K562 (cell line): Measurements from ENCODE around the gene PLCB3. TPM values are rescaled to one million over a fixed set of nuclear protein-coding genes. Genes with fewer than 3 reads are reported as not detected.

Experiments used
- ELF4 ChIP-seq: fragments of 450-650 bp; formaldehyde crosslinking; IDR thresholded peaks from 2 replicates; pipeline ENCODE4 v1.4.0; 2022; ENCODE audit warnings: missing genetic modification characterization
- FOXK1 ChIP-seq: sonication (generic); formaldehyde crosslinking; IDR thresholded peaks from 2 replicates; pipeline ENCODE4 v1.8.0; 2022; ENCODE audit warnings: missing genetic modification reagents, mild to moderate bottlenecking, borderline replicate concordance
- GATAD2B ChIP-seq: fragments of 450-650 bp; IDR thresholded peaks from 2 replicates; pipeline ENCODE4 v1.6.1; 2017; ENCODE audit warnings: mild to moderate bottlenecking, borderline replicate concordance
- KDM1A ChIP-seq, 2 experiments: fragments of 450-650 bp; IDR thresholded peaks; 2 replicates each; pipeline ENCODE4 v1.6.1; 2016; ENCODE audit warnings: mild to moderate bottlenecking in 2 of 2
- L3MBTL2 ChIP-seq: fragments of 450-650 bp; IDR thresholded peaks from 2 replicates; pipeline ENCODE4 v1.6.1; 2016; ENCODE audit warnings: mild to moderate bottlenecking, moderate library complexity
- MAFF ChIP-seq: IDR thresholded peaks from 2 replicates; pipeline ENCODE4 v1.6.1; 2012; ENCODE audit warnings: low read length, improper control_type of control experiment
- MAZ ChIP-seq, 2 experiments: fragments of 450-650 bp in 1 of 2; sonication (generic) in 1 of 2; formaldehyde crosslinking; IDR thresholded peaks in 1 of 2; conservative IDR thresholded peaks in 1 of 2; 2 replicates each; pipeline versions ENCODE4 v1.4.0 to v1.5.0; 2020; ENCODE audit warnings: mild to moderate bottlenecking in 1 of 2, missing genetic modification reagents in 1 of 2
- MYC ChIP-seq, 2 experiments: fragments of 250-450 bp in 1 of 2; sonication (Bioruptor Pico) in 1 of 2; IDR thresholded peaks; 2 replicates each; pipeline versions ENCODE4 v1.5.1 to v1.6.1; 2012 to 2021; ENCODE audit warnings: low read depth in 2 of 2, borderline replicate concordance in 1 of 2, improper control_type of control experiment in 1 of 2, low read length in 1 of 2, mild to moderate bottlenecking in 1 of 2, moderate library complexity in 1 of 2
- NR2C2 ChIP-seq, 2 experiments: fragments of 200-800 bp in 1 of 2; sonication (Bioruptor generic) in 1 of 2; sonication (generic) in 1 of 2; formaldehyde crosslinking in 1 of 2; IDR thresholded peaks; 2 replicates each; pipeline versions ENCODE4 v1.6.1 to v1.8.0; 2016 to 2022; ENCODE audit warnings: mild to moderate bottlenecking in 1 of 2, missing compliant biosample characterization in 1 of 2, missing genetic modification characterization in 1 of 2, missing genetic modification reagents in 1 of 2
- SAFB ChIP-seq: fragments of 200-400 bp; formaldehyde crosslinking; IDR thresholded peaks from 2 replicates; pipeline ENCODE4 v1.6.1; 2017; ENCODE audit warnings: low read depth, low read length, borderline replicate concordance
- SMARCB1 ChIP-seq: IDR thresholded peaks from 2 replicates; pipeline ENCODE4 v1.6.1; 2011; ENCODE audit warnings: improper control_type of control experiment, low read depth; ENCODE audit not compliant: insufficient read length
- TEAD1 ChIP-seq, 2 experiments: fragments of 450-650 bp in 1 of 2; sonication (generic) in 1 of 2; formaldehyde crosslinking; IDR thresholded peaks; 2 replicates each; pipeline versions ENCODE4 v1.4.0 to v1.8.0; 2020 to 2022; ENCODE audit warnings: mild to moderate bottlenecking in 2 of 2, missing genetic modification reagents in 1 of 2
- ZNF583 ChIP-seq: fragments of 250-450 bp; sonication (Bioruptor Pico); IDR thresholded peaks from 2 replicates; pipeline ENCODE4 v1.4.0; 2020
- polyA plus RNA-seq, 8 experiments: library from polyadenylated mRNA; depleted of rRNA in 4 of 8; stranded (reverse) in 5 of 8; unstranded in 3 of 8; fragments of >200 nt; fragmentation: Nextera tagmentation in 2 of 8; fragmentation: Illumina TruSeq in 1 of 8; extraction: Ambion mirVana in 2 of 8; extraction: Trizol in 1 of 8; gene quantifications; 2 replicates each; pipeline versions ENCODE4 v1.2.1 to v1.2.3, GENCODE V29; 2011 to 2014; ENCODE audit warnings: inconsistent platforms in 1 of 8, missing spikeins in 1 of 8
- total RNA-seq, 7 experiments: library from RNA; depleted of rRNA in 6 of 7; stranded (reverse); fragments of >200 nt in 6 of 7; fragmentation: Illumina TruSeq in 2 of 7; extraction: Trizol in 2 of 7; gene quantifications; 2 replicates each; pipeline versions ENCODE4 v1.2.1 to v1.2.3, GENCODE V29; 2011 to 2021; ENCODE audit warnings: low replicate concordance in 1 of 7
- TF ChIP-seq, protein P1 (sequence below): sonication (generic); formaldehyde crosslinking; IDR thresholded peaks from 2 replicates; pipeline ENCODE4 v1.8.0; 2022; ENCODE audit warnings: mild to moderate bottlenecking, missing genetic modification reagents
- TF ChIP-seq, protein P2 (sequence below): fragments of 250-450 bp; sonication (Bioruptor Pico); IDR thresholded peaks from 2 replicates; pipeline ENCODE4 v1.8.0; 2021; ENCODE audit warnings: moderate library complexity, mild to moderate bottlenecking, inconsistent platforms
- TF ChIP-seq, protein P3 (sequence below): fragments of 250-450 bp; sonication (Bioruptor Pico); IDR thresholded peaks from 2 replicates; pipeline ENCODE4 v1.4.0; 2020
- TF ChIP-seq, protein P4 (sequence below): sonication (generic); formaldehyde crosslinking; IDR thresholded peaks from 2 replicates; pipeline ENCODE4 v1.8.0; 2022; ENCODE audit warnings: missing genetic modification reagents, mild to moderate bottlenecking, borderline replicate concordance

The PLCB3 gene
- total and polyA plus RNA-seq, 9 of the 15 experiments (the other 6 are each of a cell fraction or from before 2014, with no cell fraction given) = 0.31 to 44.8 (median 14.6) TPM

DNA sequence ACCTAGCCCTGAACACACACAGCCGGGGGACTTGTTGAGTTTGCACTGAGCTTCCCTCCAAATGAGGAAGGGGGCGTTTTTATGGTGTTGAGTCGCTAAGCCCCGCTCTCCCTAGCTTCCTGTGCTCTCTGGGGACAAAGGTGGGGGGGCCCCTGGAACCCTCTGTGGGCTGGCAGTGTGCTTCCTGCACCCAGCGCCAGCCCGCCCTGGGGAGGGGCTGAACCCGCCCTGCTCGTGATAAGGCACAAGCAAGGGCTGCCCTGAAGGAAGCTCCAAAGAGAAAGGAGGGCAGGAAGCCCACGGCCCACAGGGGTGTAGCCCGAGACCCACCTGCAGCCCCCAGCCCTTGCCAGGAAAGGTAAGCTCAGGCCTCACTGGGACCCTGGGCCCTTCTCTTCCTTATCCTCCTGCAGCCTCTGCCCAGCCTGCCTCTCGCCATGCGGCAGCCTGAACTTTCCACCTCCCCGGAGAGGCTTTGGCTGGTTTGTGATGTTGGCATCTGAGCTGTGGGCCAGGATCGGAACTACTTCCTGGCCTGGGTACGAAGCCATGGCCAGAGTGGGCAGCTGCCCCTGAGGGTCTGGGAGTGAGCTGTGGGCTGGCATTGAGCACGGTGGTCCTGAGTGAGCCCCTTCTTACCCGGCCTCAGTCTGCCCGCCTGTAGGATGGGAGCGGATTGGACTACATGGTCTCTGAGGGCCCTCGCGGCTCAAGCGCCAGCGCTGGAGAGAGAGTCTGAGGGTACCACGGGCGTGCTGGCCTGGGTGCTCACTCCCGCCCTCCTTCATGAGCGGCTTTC lies 44.7 kb upstream of the PLCB3 start, which contains the start of gene FERMT3 (continued):
- TF ChIP-seq, protein P1, sequence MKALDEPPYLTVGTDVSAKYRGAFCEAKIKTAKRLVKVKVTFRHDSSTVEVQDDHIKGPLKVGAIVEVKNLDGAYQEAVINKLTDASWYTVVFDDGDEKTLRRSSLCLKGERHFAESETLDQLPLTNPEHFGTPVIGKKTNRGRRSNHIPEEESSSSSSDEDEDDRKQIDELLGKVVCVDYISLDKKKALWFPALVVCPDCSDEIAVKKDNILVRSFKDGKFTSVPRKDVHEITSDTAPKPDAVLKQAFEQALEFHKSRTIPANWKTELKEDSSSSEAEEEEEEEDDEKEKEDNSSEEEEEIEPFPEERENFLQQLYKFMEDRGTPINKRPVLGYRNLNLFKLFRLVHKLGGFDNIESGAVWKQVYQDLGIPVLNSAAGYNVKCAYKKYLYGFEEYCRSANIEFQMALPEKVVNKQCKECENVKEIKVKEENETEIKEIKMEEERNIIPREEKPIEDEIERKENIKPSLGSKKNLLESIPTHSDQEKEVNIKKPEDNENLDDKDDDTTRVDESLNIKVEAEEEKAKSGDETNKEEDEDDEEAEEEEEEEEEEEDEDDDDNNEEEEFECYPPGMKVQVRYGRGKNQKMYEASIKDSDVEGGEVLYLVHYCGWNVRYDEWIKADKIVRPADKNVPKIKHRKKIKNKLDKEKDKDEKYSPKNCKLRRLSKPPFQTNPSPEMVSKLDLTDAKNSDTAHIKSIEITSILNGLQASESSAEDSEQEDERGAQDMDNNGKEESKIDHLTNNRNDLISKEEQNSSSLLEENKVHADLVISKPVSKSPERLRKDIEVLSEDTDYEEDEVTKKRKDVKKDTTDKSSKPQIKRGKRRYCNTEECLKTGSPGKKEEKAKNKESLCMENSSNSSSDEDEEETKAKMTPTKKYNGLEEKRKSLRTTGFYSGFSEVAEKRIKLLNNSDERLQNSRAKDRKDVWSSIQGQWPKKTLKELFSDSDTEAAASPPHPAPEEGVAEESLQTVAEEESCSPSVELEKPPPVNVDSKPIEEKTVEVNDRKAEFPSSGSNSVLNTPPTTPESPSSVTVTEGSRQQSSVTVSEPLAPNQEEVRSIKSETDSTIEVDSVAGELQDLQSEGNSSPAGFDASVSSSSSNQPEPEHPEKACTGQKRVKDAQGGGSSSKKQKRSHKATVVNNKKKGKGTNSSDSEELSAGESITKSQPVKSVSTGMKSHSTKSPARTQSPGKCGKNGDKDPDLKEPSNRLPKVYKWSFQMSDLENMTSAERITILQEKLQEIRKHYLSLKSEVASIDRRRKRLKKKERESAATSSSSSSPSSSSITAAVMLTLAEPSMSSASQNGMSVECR (CRISPR knock-in tag) = peak; percentile 77; the same call in 1 of the 2 replicates
- no peak for TF ChIP-seq SMARCB1
- TF ChIP-seq FOXK1 (CRISPR knock-in tag) = peak; percentile 93
- TF ChIP-seq, protein P2, sequence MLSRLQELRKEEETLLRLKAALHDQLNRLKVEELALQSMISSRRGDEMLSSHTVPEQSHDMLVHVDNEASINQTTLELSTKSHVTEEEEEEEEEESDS (CRISPR knock-in tag) = no peak
- TF ChIP-seq, protein P3, sequence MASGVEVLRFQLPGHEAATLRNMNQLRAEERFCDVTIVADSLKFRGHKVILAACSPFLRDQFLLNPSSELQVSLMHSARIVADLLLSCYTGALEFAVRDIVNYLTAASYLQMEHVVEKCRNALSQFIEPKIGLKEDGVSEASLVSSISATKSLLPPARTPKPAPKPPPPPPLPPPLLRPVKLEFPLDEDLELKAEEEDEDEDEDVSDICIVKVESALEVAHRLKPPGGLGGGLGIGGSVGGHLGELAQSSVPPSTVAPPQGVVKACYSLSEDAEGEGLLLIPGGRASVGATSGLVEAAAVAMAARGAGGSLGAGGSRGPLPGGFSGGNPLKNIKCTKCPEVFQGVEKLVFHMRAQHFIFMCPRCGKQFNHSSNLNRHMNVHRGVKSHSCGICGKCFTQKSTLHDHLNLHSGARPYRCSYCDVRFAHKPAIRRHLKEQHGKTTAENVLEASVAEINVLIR = peak; percentile 35; the same call in 1 of the 2 replicates
- peak in 1 of 2 experiments; percentile 40; a peak in 1 of 4 replicates for TF ChIP-seq KDM1A (IDR thresholded peaks at IDR 0.05)
- no peak for TF ChIP-seq MAFF
- peak; percentile 18 for TF ChIP-seq MYC (IDR thresholded peaks at IDR 0.05; ENCODE audit: low read depth, low read length)
- no peak for TF ChIP-seq MYC (CRISPR knock-in tag; IDR thresholded peaks at IDR 0.05; ENCODE audit: borderline replicate concordance, low read depth)
- 0 out of 2 replicates have a peak, but pooled peaks have one; percentile 16 for TF ChIP-seq ELF4 (CRISPR knock-in tag)
- TF ChIP-seq NR2C2 (CRISPR knock-in tag; IDR thresholded peaks at IDR 0.05) = peak; percentile 67; the same call in 1 of the 2 replicates
- TF ChIP-seq NR2C2 (tag; IDR thresholded peaks at IDR 0.05) = no peak
- TF ChIP-seq L3MBTL2 = 0 out of 2 replicates have a peak, but pooled peaks have one; percentile 12
- peak; percentile 66 to 76 for TF ChIP-seq MAZ (CRISPR knock-in tag; conservative IDR thresholded peaks at IDR 0.05 in 1 of 2, IDR thresholded peaks at IDR 0.05 in 1 of 2)
- 0 out of 2 replicates have a peak, but pooled peaks have one; percentile 71 for TF ChIP-seq GATAD2B
- peak in 1 of 2 experiments; percentile 39; a peak in 1 of 4 replicates for TF ChIP-seq TEAD1 (CRISPR knock-in tag; IDR thresholded peaks at IDR 0.05)
- TF ChIP-seq ZNF583 = peak; percentile 74; the same call in 1 of the 2 replicates
- TF ChIP-seq SAFB = no peak
- TF ChIP-seq, protein P4, sequence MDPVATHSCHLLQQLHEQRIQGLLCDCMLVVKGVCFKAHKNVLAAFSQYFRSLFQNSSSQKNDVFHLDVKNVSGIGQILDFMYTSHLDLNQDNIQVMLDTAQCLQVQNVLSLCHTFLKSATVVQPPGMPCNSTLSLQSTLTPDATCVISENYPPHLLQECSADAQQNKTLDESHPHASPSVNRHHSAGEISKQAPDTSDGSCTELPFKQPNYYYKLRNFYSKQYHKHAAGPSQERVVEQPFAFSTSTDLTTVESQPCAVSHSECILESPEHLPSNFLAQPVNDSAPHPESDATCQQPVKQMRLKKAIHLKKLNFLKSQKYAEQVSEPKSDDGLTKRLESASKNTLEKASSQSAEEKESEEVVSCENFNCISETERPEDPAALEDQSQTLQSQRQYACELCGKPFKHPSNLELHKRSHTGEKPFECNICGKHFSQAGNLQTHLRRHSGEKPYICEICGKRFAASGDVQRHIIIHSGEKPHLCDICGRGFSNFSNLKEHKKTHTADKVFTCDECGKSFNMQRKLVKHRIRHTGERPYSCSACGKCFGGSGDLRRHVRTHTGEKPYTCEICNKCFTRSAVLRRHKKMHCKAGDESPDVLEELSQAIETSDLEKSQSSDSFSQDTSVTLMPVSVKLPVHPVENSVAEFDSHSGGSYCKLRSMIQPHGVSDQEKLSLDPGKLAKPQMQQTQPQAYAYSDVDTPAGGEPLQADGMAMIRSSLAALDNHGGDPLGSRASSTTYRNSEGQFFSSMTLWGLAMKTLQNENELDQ = no peak
